ENCODE data around the gene CCDC159.
"Not testable (repeated sequence)": the region's sequence is repeated elsewhere in the genome, so short reads cannot be mapped to it uniquely, and the experiment has no call there.

Gene CCDC159, protein sequence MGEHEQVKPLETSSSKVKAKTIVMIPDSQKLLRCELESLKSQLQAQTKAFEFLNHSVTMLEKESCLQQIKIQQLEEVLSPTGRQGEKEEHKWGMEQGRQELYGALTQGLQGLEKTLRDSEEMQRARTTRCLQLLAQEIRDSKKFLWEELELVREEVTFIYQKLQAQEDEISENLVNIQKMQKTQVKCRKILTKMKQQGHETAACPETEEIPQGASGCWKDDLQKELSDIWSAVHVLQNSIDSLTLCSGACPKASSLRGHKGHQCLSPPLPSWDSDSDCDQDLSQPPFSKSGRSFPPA

DNA sequence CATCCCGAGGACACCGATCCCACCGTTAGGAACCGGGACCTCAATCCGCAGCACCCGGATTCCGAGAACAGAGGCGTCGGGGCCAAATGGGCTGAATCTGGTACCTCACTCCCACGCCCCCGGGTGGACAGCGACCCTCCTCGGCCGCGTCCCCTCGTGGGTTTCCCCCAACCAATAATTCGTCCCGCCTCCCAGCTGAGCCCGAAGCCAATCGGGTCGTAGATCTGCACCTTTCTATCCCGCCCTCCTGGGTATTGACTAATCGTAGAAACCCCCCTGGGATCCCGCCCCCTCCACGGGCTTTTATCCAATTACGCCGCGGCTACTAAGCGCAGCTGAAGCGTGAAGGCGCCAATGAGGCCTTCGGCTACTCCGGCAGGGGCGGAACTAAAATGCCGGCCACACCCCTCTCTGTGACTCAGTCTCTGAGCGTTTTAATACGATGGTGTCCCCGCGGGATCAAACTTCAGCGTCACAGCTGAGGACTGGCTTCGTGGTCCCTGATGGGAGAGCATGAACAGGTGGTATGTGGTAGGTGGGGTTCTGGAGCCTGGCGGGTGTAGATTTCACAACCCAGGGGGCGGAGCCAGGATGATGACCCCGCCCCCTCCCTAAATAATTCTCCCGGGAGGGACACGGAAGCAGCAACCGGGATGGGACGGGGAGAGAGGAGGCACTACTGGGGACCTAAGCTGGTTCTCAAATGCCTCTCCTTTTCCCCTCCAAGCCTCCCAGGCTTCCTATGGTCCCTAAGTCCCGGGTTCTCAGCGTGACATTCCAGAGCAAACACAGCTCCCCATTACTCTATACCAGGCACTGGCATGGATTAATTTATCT, at the start of gene CCDC159, which contains the start of gene TMEM205:
Gene CCDC159 (plus strand): TSS at position 416 of the 837 bp plus-strand sequence. CDS start 88 bp downstream, at position 504.
Gene TMEM205 (minus strand): TSS at position 165 of the 837 bp plus-strand sequence. CDS start 649 bp downstream, outside the sequence.
- Mint-ChIP-seq H3K36me3 (ENCODE audit: low read depth) (peaks cover 6% of the 10 kb centered on the region), H3K27ac (peak within 1 kb of the TSS; percentile 95)

DNA sequence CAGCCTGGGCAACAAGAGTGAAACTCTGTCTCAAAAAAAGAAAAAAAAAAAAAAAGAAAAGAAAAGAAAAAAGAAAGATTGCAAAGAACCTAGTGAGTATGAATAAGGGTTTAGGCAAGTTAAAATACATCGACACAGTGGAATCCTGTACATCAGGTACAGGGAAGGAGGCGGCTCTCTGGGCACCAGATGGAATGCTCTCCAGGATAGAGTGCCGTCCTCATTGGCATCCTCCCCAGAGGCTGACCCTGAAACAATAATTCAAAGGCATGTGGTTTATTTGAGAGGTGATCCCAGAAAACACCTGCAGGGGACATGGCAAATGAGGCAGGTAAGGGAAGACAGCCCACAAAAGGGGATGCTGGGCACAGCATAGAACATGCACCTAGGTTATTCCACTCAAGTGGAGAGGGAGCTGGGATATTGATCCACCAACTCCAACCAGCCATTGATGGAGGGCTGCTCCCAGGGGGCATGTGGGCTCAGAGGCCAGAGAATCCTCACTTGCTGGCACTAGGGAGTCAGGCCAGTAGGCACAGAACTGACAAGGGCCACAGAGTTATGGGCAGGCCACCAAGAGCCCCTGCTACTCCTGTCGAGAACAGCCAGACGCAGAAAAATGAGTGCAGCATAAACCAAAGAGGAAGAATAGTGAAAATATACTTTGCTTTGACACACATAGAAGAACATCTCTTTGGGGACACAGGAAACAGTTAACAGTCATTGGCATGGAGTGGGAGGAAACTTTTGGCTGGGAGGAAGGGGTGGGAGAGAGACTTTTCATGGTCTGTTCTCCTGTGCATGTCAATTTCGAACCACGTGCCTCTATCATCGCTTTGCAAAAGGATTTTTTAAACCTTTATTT, 46.1 kb upstream of the CCDC159 start:
- no peaks in the 10 kb centered on the region for H3K9me3 Mint-ChIP-seq

More for the DNA sequence above, at the start of gene CCDC159, which contains the start of gene TMEM205:
- no peaks in the 10 kb centered on the region for H3K27me3 Mint-ChIP-seq (ENCODE audit: low read depth)
- H3K4me3 Mint-ChIP-seq, result peak within 1 kb of the TSS; percentile 93
- H3K9me3 Mint-ChIP-seq, result peaks cover 8% of the 10 kb centered on the region
- H3K4me1 Mint-ChIP-seq (ENCODE audit: low read depth), result peaks cover 19% of the 10 kb centered on the region

DNA sequence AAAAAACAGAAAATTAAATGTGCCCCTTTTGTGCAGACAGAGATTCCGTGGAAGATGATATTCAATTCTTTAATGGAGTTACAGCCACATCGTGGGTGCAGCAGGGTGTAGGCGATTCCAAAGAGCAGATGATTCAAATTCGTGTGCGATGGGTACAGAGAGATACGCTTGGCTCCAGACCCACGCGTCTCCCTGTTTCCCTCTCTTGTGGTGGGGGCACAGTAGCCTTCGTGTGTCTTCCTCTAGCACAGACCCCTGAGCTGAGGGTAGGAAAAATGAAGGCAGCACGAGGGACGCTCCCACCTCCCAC, 45.6 kb upstream of the CCDC159 start:
- Mint-ChIP-seq H3K4me1 (ENCODE audit: low read depth) (no peaks in the 10 kb centered on the region), H3K36me3 (ENCODE audit: low read depth) (no peaks in the 10 kb centered on the region), H3K27me3 (ENCODE audit: low read depth) (peaks cover 20% of the 10 kb centered on the region), H3K9me3 (no peaks in the 10 kb centered on the region), H3K27ac (no peak overlapping the region), H3K4me3 (no peak overlapping the region)

More for the DNA sequence above, 46.1 kb upstream of the CCDC159 start:
- Mint-ChIP-seq H3K36me3 (ENCODE audit: low read depth) (no peaks in the 10 kb centered on the region), H3K4me1 (ENCODE audit: low read depth) (no peaks in the 10 kb centered on the region), H3K4me3 (no peak overlapping the region), H3K27ac (no peak overlapping the region), H3K27me3 (ENCODE audit: low read depth) (peaks cover 20% of the 10 kb centered on the region)

DNA sequence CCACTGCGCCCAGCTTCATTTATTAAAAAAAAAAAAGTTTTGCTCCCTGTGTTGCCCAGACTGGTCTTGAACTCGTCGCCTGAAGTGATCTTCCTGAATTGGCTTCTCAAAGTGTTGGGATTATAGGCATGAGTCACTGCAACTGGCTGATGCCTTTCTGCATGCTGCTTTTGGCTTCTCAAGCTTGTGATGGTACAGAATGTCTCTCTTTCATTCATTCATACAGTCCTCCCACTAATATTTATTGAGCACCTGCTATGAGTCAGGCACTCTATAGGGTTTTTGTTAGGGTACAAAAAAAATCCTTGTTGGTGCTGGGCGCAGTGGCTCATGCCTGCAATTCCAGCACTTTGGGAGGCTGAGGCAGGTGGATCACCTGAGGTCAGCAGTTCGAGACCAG, 41.4 kb upstream of the CCDC159 start:
- Mint-ChIP-seq H3K27ac (no peak overlapping the region), H3K4me3 (no peak overlapping the region), H3K9me3 (no peaks in the 10 kb centered on the region), H3K36me3 (ENCODE audit: low read depth) (no peaks in the 10 kb centered on the region), H3K4me1 (ENCODE audit: low read depth) (no peaks in the 10 kb centered on the region), H3K27me3 (ENCODE audit: low read depth) (peaks cover 16% of the 10 kb centered on the region)

GRCh38 chr19:11306337-11306736, 40.0 kb upstream of the CCDC159 start:
- peaks cover 17% of the 10 kb centered on the region for H3K27me3 Mint-ChIP-seq (ENCODE audit: low read depth)
- no peaks in the 10 kb centered on the region for H3K36me3 Mint-ChIP-seq (ENCODE audit: low read depth)
- H3K4me1 Mint-ChIP-seq (ENCODE audit: low read depth), result no peaks in the 10 kb centered on the region
- no peaks in the 10 kb centered on the region for H3K9me3 Mint-ChIP-seq
- no peak overlapping the region for H3K27ac Mint-ChIP-seq
- H3K4me3 Mint-ChIP-seq, result no peak overlapping the region

- peaks cover 26% of the 10 kb centered on the region for H3K4me1 Mint-ChIP-seq (ENCODE audit: low read depth)
- H3K36me3 Mint-ChIP-seq (ENCODE audit: low read depth); H3K9me3 Mint-ChIP-seq; H3K4me3 Mint-ChIP-seq; H3K27ac Mint-ChIP-seq; H3K27me3 Mint-ChIP-seq (ENCODE audit: low read depth): not testable (repeated sequence)
These were observed 25.9 kb upstream of the CCDC159 start for GRCh38 chr19:11320278-11320995.

DNA sequence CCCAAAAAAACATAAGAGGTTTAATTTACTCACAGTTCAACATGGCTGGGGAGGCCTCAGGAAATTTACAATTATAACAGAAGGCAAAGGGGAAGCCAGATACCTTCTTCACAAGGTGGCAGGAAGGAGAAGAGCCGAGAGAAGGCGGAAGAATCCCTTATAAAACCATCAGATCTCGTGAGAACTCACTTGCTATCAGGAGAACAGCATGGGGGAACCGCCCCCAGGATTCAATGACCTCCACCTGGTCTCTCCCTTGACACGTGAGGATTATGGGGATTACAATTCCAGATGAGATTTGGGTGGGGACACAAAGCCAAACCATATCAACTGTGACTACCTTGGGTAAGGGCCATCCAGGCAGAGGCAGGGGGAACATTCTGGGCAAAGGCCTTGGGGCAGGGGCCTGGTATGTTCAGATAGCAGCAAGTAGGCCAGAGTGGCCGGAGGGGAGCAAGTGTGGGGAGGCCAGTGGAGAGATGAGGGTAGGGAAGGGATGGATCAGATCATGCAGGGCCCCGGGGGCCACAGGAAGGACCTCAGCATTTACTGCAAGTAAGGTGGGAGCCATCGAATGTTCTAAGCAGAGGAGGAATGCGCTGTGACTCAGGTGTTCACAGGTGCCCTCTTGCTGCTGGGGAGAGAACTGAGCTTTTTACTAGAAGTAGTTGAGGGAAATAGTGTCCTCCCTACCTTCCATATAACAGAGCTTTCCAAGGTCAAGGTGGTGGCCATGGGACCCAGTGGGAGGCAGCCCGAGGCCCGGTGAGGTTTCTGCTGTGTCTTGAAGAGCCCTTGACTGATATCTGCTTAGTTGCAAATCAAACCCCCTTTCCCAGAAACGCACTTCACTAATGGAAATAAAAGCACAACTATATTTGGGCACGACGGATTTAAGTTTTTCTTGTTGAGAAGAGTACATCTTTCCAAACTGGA, 24.9 kb upstream of the CCDC159 start:
- Mint-ChIP-seq H3K4me1 (ENCODE audit: low read depth) (peaks cover 26% of the 10 kb centered on the region), H3K27ac (no peak overlapping the region)

GRCh38 chr19:11322269-11323024, 23.9 kb upstream of the CCDC159 start:
- peaks cover 11% of the 10 kb centered on the region for H3K36me3 Mint-ChIP-seq (ENCODE audit: low read depth)
- H3K27ac Mint-ChIP-seq, result no peak overlapping the region
- H3K9me3 Mint-ChIP-seq, result no peaks in the 10 kb centered on the region
- no peak overlapping the region for H3K4me3 Mint-ChIP-seq
- H3K4me1 Mint-ChIP-seq (ENCODE audit: low read depth), result peaks cover 26% of the 10 kb centered on the region
- no peaks in the 10 kb centered on the region for H3K27me3 Mint-ChIP-seq (ENCODE audit: low read depth)

More for the DNA sequence above, 24.9 kb upstream of the CCDC159 start:
- no peaks in the 10 kb centered on the region for H3K27me3 Mint-ChIP-seq (ENCODE audit: low read depth)
- no peaks in the 10 kb centered on the region for H3K9me3 Mint-ChIP-seq
- no peak overlapping the region for H3K4me3 Mint-ChIP-seq
- peaks cover 7% of the 10 kb centered on the region for H3K36me3 Mint-ChIP-seq (ENCODE audit: low read depth)

- Mint-ChIP-seq H3K27ac (peak overlapping the region; percentile 90), H3K36me3 (ENCODE audit: low read depth) (peaks cover 11% of the 10 kb centered on the region), H3K4me3 (peak overlapping the region; percentile 77), H3K27me3 (ENCODE audit: low read depth) (no peaks in the 10 kb centered on the region), H3K9me3 (no peaks in the 10 kb centered on the region), H3K4me1 (ENCODE audit: low read depth) (peaks cover 26% of the 10 kb centered on the region)
These were observed 22.7 kb upstream of the CCDC159 start for GRCh38 chr19:11323601-11324078.

GRCh38 chr19:11324079-11324661, 22.1 kb upstream of the CCDC159 start:
- Mint-ChIP-seq H3K36me3 (ENCODE audit: low read depth) (peaks cover 11% of the 10 kb centered on the region), H3K27ac (peak overlapping the region; percentile 90), H3K4me1 (ENCODE audit: low read depth) (peaks cover 26% of the 10 kb centered on the region), H3K4me3 (peak overlapping the region; percentile 77), H3K9me3 (no peaks in the 10 kb centered on the region), H3K27me3 (ENCODE audit: low read depth) (no peaks in the 10 kb centered on the region)

DNA sequence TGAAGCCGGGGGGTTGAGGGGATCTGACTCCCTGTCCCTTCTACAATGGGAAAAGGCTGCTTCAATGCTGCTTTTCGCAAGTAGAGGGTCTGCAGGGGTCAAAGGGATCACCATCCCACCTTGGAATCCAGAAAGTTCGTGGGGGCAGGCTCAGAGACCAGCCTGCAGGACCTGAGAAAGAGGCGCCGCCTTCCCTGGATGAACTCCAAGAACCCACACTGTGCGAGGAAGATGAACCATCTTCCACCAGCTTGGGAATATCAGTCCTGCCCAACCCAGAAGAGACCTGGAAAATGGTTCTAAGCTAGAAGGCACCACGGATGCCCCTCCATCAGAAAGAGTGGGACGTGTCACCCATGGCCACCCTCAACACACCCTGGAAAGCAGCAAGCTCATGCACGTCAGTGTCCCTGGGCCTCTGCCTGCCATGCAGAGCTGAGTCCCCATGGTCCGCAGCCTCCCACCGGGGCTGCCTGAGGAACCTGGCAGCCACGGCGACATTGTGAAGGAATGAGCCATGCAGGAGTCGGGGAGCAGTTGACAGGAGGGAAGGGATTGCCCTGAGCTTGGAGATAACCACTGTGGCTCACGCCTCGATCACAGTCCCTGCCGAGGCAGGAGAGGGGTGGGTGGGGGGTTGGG, 21.4 kb upstream of the CCDC159 start:
- H3K4me1 Mint-ChIP-seq (ENCODE audit: low read depth), result peaks cover 26% of the 10 kb centered on the region
- H3K36me3 Mint-ChIP-seq (ENCODE audit: low read depth), result peaks cover 11% of the 10 kb centered on the region

GRCh38 chr19:11325544-11325943, 20.8 kb upstream of the CCDC159 start:
- Mint-ChIP-seq H3K4me3 (no peak overlapping the region), H3K27me3 (ENCODE audit: low read depth) (no peaks in the 10 kb centered on the region), H3K36me3 (ENCODE audit: low read depth) (peaks cover 11% of the 10 kb centered on the region), H3K4me1 (ENCODE audit: low read depth) (peaks cover 26% of the 10 kb centered on the region), H3K27ac (no peak overlapping the region), H3K9me3 (no peaks in the 10 kb centered on the region)

More for the DNA sequence above, 21.4 kb upstream of the CCDC159 start:
- Mint-ChIP-seq H3K27ac (peak overlapping the region; percentile 90), H3K4me3 (peak overlapping the region; percentile 77), H3K27me3 (ENCODE audit: low read depth) (no peaks in the 10 kb centered on the region), H3K9me3 (no peaks in the 10 kb centered on the region)

Data from T-helper 1 cell treated with Interleukin-12 subunit alpha and Interleukin-12 subunit beta and Interleukin-4 antibody, amounts not matched to agents 30 μg/mL and 1 μg/mL, for 36 hours (primary cell).